Upper lobe of right lung (tissue), 1 donor: ENCODE results near the gene EPB41L4B. TPM values are rescaled to one million over a fixed set of nuclear protein-coding genes. Genes with fewer than 3 reads are reported as not detected.

ENCODE experiments used
- ATAC-seq: fragments of 200-7000 bp; cut with Tn5 transposase; one replicate; pipeline ENCODE4 v1.9.1; 2020; ENCODE audit warnings: mild to moderate bottlenecking, moderate library complexity
- DNase-seq: peaks from one replicate; pipeline ENCODE4 v3.0.0-alpha.2; 2020
- H3K27ac ChIP-seq: fragments of 200-600 bp; one replicate; pipeline ENCODE4 v1.8.0; 2022
- H3K27me3 ChIP-seq: fragments of 200-600 bp; one replicate; pipeline ENCODE4 v1.8.0; 2022; ENCODE audit warnings: mild to moderate bottlenecking
- H3K36me3 ChIP-seq: fragments of 200-600 bp; one replicate; pipeline ENCODE4 v1.8.0; 2022
- H3K4me1 ChIP-seq: fragments of 200-600 bp; one replicate; pipeline ENCODE4 v1.8.0; 2022
- H3K4me3 ChIP-seq: fragments of 200-600 bp; one replicate; pipeline ENCODE4 v1.8.0; 2022; ENCODE audit warnings: mild to moderate bottlenecking
- H3K9me3 ChIP-seq: fragments of 200-600 bp; one replicate; pipeline ENCODE4 v1.8.0; 2022
- intact Hi-C: fragments of 100-400 bp; cut with DNase I; formaldehyde crosslinking; loops from one replicate; pipeline ENCODE4 v1.11.0; 2022
- total RNA-seq: library from RNA; stranded (reverse); fragmentation: NEBNext Ultra II Directional; extraction: Animal tissue kit (Norgen Biotek cat#: 25700); gene quantifications from one replicate; pipeline ENCODE4 v1.2.1, GENCODE V29; 2021
- TF ChIP-seq, protein P1 (sequence below): fragments of 200-600 bp; IDR thresholded peaks from one replicate; pipeline ENCODE4 v1.8.0; 2022; ENCODE audit warnings: antibody characterized with exemption
- donor health status: DM: no; HTN: yes; CAD: no; lungs with severe emphysema.

Gene EPB41L4B
- total RNA-seq, 1 donor from 2014 or later: 10.1 TPM

DNA sequence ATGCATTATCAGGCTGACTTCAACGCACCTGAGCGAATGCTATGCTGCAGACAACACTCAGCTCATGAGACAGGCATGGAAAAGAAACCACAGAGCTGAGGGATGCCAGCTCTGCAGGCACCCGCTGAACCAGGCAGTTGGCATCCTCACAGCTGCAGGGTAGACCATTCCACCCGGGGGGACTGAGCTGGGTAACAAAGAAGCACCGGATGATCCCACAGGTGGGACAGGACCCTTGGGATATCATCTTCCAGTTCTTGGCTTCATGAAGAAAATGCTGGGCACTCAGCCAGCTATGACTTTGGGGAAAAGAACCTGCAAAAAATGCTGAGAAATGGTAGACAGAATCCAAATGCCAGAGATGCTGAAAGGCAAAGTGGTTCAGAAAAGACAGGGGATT is 9.6 kb downstream of the EPB41L4B start:
- intact Hi-C loops: no loop called here
- Histone ChIP-seq H3K27me3 (no peaks in the 10 kb centered on the region), H3K36me3 (no peaks in the 10 kb centered on the region), H3K4me3 (no peak overlapping the region), H3K9me3 (no peaks in the 10 kb centered on the region), H3K27ac (no peak overlapping the region), H3K4me1 (peaks cover 6% of the 10 kb centered on the region)
- DNase-seq (no peak), ATAC-seq (no peak)
- TF ChIP-seq, protein P1, sequence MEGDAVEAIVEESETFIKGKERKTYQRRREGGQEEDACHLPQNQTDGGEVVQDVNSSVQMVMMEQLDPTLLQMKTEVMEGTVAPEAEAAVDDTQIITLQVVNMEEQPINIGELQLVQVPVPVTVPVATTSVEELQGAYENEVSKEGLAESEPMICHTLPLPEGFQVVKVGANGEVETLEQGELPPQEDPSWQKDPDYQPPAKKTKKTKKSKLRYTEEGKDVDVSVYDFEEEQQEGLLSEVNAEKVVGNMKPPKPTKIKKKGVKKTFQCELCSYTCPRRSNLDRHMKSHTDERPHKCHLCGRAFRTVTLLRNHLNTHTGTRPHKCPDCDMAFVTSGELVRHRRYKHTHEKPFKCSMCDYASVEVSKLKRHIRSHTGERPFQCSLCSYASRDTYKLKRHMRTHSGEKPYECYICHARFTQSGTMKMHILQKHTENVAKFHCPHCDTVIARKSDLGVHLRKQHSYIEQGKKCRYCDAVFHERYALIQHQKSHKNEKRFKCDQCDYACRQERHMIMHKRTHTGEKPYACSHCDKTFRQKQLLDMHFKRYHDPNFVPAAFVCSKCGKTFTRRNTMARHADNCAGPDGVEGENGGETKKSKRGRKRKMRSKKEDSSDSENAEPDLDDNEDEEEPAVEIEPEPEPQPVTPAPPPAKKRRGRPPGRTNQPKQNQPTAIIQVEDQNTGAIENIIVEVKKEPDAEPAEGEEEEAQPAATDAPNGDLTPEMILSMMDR: no peak

DNA sequence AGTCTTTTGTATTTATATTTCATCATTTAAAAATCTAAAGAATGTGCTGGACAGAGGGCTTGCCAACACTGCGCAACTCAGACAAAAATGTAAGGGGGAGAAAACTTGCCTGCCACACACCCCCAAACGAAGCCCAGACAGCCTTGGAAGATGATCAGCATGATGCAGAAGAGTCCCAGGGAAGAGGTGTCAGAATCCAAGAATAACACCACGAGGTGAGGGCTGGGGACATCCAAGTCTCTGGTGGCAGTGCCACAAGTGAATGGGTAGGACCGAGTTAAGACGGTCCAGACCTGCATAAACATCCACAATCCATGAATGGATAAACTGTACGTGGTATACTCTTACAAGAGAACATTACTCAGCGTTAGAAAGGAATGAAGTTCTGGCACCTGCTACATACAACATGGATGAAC is 10.4 kb downstream of the EPB41L4B start:
- TF ChIP-seq, protein P1: no peak
- no peaks in the 10 kb centered on the region for H3K27me3 ChIP-seq
- no peaks in the 10 kb centered on the region for H3K9me3 ChIP-seq
- intact Hi-C loops: no loop called here
- no peak for DNase-seq
- H3K4me3 ChIP-seq: no peak overlapping the region
- H3K36me3 ChIP-seq: no peaks in the 10 kb centered on the region
- no peak overlapping the region for H3K27ac ChIP-seq
- peaks cover 6% of the 10 kb centered on the region for H3K4me1 ChIP-seq
- ATAC-seq: no peak

DNA sequence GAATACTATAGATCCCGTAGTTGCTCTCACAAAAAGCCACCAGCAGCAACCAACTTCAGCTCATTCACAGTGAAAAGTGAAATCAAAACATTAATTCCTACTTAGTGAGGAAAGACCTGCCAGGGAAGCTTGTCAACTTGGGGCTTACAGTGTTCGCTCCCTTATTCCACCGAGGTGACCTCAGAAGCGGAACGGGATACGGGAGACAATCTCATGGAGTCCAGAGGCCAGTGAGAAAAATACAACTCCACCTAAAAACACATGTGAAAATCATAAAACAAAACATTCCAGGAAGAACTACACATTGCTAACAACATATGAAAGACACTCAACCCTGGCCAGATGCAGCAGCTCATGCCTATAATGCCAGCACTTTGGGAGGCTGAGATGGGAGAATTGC is 11.6 kb downstream of the EPB41L4B start:
- H3K36me3 ChIP-seq: no peaks in the 10 kb centered on the region
- no peak overlapping the region for H3K4me3 ChIP-seq
- no peak overlapping the region for H3K27ac ChIP-seq
- H3K27me3 ChIP-seq: no peaks in the 10 kb centered on the region
- no peak for ATAC-seq
- no peak for DNase-seq
- H3K4me1 ChIP-seq: peaks cover 6% of the 10 kb centered on the region
- intact Hi-C loops: no loop called here
- TF ChIP-seq, protein P1: no peak
- no peaks in the 10 kb centered on the region for H3K9me3 ChIP-seq

DNA sequence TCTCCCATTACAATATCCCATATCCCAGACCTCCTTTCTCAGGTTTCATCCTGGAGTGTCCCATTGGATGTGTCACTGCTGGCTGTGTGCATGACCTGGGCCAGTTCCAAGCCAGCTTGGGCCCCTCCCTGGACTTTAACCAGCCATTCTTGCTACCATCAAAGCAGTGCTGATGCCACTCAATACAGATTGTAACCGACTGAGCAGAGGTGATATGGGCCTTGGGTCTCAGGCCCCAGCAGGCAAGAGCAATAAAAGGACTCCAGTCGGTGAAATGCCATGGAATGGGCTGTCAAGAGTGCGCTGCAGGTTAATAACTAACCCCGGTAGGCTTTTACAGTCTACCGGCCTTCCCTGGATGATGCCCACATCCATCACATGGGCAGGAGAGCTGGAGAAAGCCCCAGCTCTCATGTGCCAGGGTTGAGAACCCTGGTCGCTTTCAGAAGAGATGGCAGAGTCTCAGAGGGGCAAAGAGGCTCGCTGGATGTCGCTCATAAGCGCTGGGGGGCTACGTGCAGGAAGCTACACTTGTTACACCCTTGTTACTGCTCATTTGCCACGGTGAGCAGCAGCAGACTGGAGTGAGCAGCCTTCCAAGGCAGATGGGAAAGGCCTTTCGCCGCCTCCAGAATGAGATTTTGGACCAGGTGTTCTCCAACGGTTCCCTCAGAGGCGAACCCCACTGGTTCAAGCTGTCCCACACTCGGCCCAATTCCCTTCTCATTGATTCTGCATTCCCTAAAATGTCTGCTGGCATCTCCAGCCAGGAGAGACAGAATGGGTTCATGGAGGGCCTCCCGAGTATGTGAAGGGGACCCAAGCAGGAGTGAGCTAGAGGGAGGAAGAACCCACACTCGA is 13.2 kb downstream of the EPB41L4B start:
- no peaks in the 10 kb centered on the region for H3K9me3 ChIP-seq
- H3K27me3 ChIP-seq: no peaks in the 10 kb centered on the region
- no peak overlapping the region for H3K27ac ChIP-seq
- no peaks in the 10 kb centered on the region for H3K36me3 ChIP-seq
- H3K4me3 ChIP-seq: no peak overlapping the region
- TF ChIP-seq, protein P1: no peak
- intact Hi-C loops: no loop called here
- no peak for DNase-seq
- peak; percentile 25 for ATAC-seq
- peaks cover 6% of the 10 kb centered on the region for H3K4me1 ChIP-seq

DNA sequence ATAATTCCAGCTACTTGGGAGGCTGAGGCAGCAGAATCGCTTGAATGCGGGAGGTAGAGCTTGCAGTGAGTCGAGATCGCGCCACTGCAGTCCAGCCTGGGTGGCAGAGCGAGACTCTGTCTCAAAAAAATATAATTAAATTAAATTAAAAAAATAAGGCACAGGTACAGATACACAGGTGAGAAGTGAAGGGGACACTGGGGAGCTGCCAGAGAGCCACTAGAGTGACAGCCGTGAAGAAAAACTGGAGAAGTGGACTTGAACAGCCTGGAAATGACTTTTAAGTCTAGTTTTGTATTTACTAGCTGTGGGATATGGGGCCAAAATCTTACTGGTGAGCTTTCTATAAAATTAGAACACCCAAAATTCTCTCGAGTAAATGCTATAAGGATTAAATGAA is 15.1 kb downstream of the EPB41L4B start:
- DNase-seq (no peak), ATAC-seq (no peak)
- intact Hi-C loops: no loop called here
- peaks cover 6% of the 10 kb centered on the region for H3K4me1 ChIP-seq
- no peaks in the 10 kb centered on the region for H3K27me3 ChIP-seq
- H3K27ac ChIP-seq: no peak overlapping the region
- no peak overlapping the region for H3K4me3 ChIP-seq
- no peaks in the 10 kb centered on the region for H3K36me3 ChIP-seq
- no peaks in the 10 kb centered on the region for H3K9me3 ChIP-seq
- TF ChIP-seq, protein P1: no peak
